WTC11 (cell line): ENCODE data around the gene PPP2R5A. TPM values are rescaled to one million over a fixed set of nuclear protein-coding genes. Genes with fewer than 3 reads are reported as not detected.
A peak's percentile ranks its signal among the peaks of the same experiment; 100 is the strongest.

Source experiments
- ATAC-seq: fragments of 200-7000 bp; cut with Tn5 transposase; 2 replicates; pipeline ENCODE4 v1.10.0; 2021; ENCODE audit warnings: mild to moderate bottlenecking, moderate library complexity
- CTCF ChIA-PET: fragments of 300-600 bp; sonication (Branson Sonifier 250); formaldehyde crosslinking; loops from one replicate; lab custom pipeline; 2021; ENCODE audit warnings: antibody characterized with exemption; lab: Charles Lee
- POLR2A ChIA-PET: fragments of 350-600 bp; sonication (Branson Sonifier 250); formaldehyde crosslinking; loops from one replicate; lab custom pipeline; 2021; ENCODE audit warnings: antibody characterized with exemption; lab: Charles Lee
- DNase-seq: peaks from one replicate; pipeline ENCODE4 v3.0.0; 2021; ENCODE audit warnings: low spot score
- H3K27ac Mint-ChIP-seq: 2 replicates; pipeline ENCODE4 v1.8.0; 2021; ENCODE audit warnings: mixed read lengths
- H3K27me3 Mint-ChIP-seq: 2 replicates; pipeline ENCODE4 v1.8.0; 2021; ENCODE audit warnings: low read depth, mild to moderate bottlenecking, moderate library complexity, mixed read lengths
- H3K36me3 Mint-ChIP-seq: 2 replicates; pipeline ENCODE4 v1.8.0; 2021; ENCODE audit warnings: mixed read lengths
- H3K4me1 Mint-ChIP-seq: 2 replicates; pipeline ENCODE4 v1.8.0; 2022; ENCODE audit warnings: mixed read lengths
- H3K4me3 Mint-ChIP-seq: 2 replicates; pipeline ENCODE4 v1.8.0; 2021; ENCODE audit warnings: mild to moderate bottlenecking, moderate library complexity, mixed read lengths
- H3K9me3 Mint-ChIP-seq: 2 replicates; pipeline ENCODE4 v1.8.0; 2021; ENCODE audit warnings: mixed read lengths
- CREM ChIP-seq: sonication (generic); formaldehyde crosslinking; IDR thresholded peaks from 2 replicates; pipeline ENCODE4 v1.8.1; 2022; ENCODE audit warnings: mild to moderate bottlenecking, missing genetic modification reagents, moderate library complexity
- ELF4 ChIP-seq: sonication (generic); formaldehyde crosslinking; IDR thresholded peaks from 2 replicates; pipeline ENCODE4 v1.8.1; 2022; ENCODE audit warnings: low read depth, mild to moderate bottlenecking, moderate library complexity, missing genetic modification reagents
- ETV6 ChIP-seq: sonication (generic); formaldehyde crosslinking; IDR thresholded peaks from 2 replicates; pipeline ENCODE4 v1.8.1; 2022; ENCODE audit warnings: mild to moderate bottlenecking, missing genetic modification reagents
- GABPB1 ChIP-seq: sonication (generic); formaldehyde crosslinking; IDR thresholded peaks from 2 replicates; pipeline ENCODE4 v1.8.1; 2023; ENCODE audit warnings: mild to moderate bottlenecking, missing genetic modification reagents
- JAZF1 ChIP-seq: fragments of 250-450 bp; sonication (Bioruptor Pico); IDR thresholded peaks from 2 replicates; pipeline ENCODE4 v1.9.0; 2021; ENCODE audit warnings: moderate library complexity, mild to moderate bottlenecking, inconsistent platforms
- NFE2L1 ChIP-seq: sonication (generic); formaldehyde crosslinking; IDR thresholded peaks from 2 replicates; pipeline ENCODE4 v1.8.1; 2023; ENCODE audit warnings: missing genetic modification reagents
- OVOL2 ChIP-seq: fragments of 250-450 bp; sonication (Bioruptor Pico); IDR thresholded peaks from 2 replicates; pipeline ENCODE4 v1.9.0; 2021; ENCODE audit warnings: mild to moderate bottlenecking, borderline replicate concordance
- RORB ChIP-seq: fragments of 250-450 bp; sonication (Bioruptor Pico); IDR thresholded peaks from 2 replicates; pipeline ENCODE4 v1.9.0; 2021; ENCODE audit warnings: mild to moderate bottlenecking
- ZNF138 ChIP-seq: sonication (generic); formaldehyde crosslinking; conservative IDR thresholded peaks from 2 replicates; pipeline ENCODE4 v1.8.1; 2022; ENCODE audit warnings: mild to moderate bottlenecking, moderate library complexity, missing genetic modification reagents
- ZNF317 ChIP-seq: sonication (generic); formaldehyde crosslinking; IDR thresholded peaks from 2 replicates; pipeline ENCODE4 v1.8.1; 2023; ENCODE audit warnings: low read depth, mild to moderate bottlenecking, moderate library complexity, missing genetic modification reagents, borderline replicate concordance
- ZNF423 ChIP-seq: fragments of 250-450 bp; sonication (Bioruptor Pico); IDR thresholded peaks from 2 replicates; pipeline ENCODE4 v2.1.2; 2022; ENCODE audit warnings: mild to moderate bottlenecking, moderate library complexity
- ZNF671 ChIP-seq: fragments of 250-450 bp; sonication (Bioruptor Pico); IDR thresholded peaks from 2 replicates; pipeline ENCODE4 v1.8.0; 2021; ENCODE audit warnings: mild to moderate bottlenecking
- total RNA-seq: library from RNA; stranded (reverse); gene quantifications from 3 replicates; pipeline ENCODE4 v1.2.3, GENCODE V29; 2021
- TF ChIP-seq, protein P1 (sequence below): sonication (generic); formaldehyde crosslinking; IDR thresholded peaks from 2 replicates; pipeline ENCODE4 v1.8.0; 2022; ENCODE audit warnings: mild to moderate bottlenecking, missing genetic modification reagents
- TF ChIP-seq, protein P2 (sequence below): sonication (generic); formaldehyde crosslinking; IDR thresholded peaks from 2 replicates; pipeline ENCODE4 v1.8.0; 2023; ENCODE audit warnings: missing genetic modification reagents, mild to moderate bottlenecking, borderline replicate concordance
- TF ChIP-seq, protein P3 (sequence below): sonication (generic); formaldehyde crosslinking; IDR thresholded peaks from 2 replicates; pipeline ENCODE4 v1.8.0; 2023; ENCODE audit warnings: mild to moderate bottlenecking, missing genetic modification reagents
- TF ChIP-seq, protein P4 (sequence below): sonication (generic); formaldehyde crosslinking; IDR thresholded peaks from 2 replicates; pipeline ENCODE4 v1.8.1; 2023; ENCODE audit warnings: mild to moderate bottlenecking, missing genetic modification reagents, borderline replicate concordance
- TF ChIP-seq, protein P5 (sequence below): fragments of 250-450 bp; sonication (Bioruptor Pico); IDR thresholded peaks from 2 replicates; pipeline ENCODE4 v1.9.0; 2021; ENCODE audit warnings: mild to moderate bottlenecking
- TF ChIP-seq, protein P6 (sequence below): sonication (generic); formaldehyde crosslinking; IDR thresholded peaks from 2 replicates; pipeline ENCODE4 v1.8.1; 2022; ENCODE audit warnings: mild to moderate bottlenecking, missing genetic modification reagents, moderate library complexity, borderline replicate concordance

The PPP2R5A gene
- total RNA-seq, 1 experiment from 2014 or later = 35.9 TPM

DNA sequence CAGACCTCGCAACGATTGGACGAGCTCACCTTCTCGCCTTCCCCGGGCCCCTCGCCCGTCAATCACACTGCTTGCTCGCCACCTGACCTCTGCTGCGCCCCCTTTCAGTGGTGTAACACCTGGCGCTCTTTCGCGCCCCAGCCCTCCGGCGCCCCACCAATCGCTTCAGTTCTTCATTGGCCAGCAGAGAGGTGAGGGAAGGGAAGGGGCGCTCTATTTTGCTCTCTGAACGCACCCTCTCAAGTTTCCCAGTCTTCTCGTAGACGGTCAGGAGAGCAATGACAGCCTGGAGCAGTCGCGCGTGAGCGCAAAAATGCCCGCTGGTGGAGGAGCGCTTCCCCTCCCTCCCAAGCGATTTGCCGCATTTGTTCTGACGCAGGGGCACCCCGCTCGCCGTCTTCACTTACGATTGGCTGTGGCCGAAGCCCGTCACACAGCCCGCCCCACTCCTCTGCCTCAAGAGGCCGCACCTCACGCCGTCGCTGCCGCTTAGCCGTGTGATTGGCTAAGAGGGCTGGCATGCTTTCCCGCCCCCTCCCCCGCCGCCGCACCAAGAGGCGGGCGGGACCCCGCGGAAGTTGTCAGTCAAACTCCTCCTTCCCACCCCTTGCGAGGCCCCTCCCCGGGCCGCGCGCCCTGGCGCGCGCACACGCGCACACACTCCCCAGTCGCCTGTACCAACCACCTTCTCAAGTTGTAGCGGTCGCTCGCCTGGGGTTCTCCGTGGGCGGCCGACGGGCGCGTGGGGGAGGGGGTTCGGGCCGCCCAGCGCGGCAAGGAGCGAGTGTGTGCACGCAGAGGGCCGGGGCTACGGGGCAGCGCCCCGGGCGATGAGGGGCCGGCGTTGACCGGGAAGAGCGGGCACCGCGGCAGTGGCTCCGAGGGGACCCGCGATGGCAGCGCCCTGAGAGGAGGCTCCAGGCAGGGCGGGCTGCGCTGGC lies at the start of gene PPP2R5A (continued):
- peak; percentile 72 for TF ChIP-seq CREM (CRISPR knock-in tag)
- 0 out of 2 replicates have a peak, but pooled peaks have one; percentile 41 for TF ChIP-seq ELF4 (CRISPR knock-in tag)
- TF ChIP-seq, protein P1, sequence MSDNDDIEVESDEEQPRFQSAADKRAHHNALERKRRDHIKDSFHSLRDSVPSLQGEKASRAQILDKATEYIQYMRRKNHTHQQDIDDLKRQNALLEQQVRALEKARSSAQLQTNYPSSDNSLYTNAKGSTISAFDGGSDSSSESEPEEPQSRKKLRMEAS (CRISPR knock-in tag) = no peak; the same call in none of the 2 replicates
- TF ChIP-seq, protein P2, sequence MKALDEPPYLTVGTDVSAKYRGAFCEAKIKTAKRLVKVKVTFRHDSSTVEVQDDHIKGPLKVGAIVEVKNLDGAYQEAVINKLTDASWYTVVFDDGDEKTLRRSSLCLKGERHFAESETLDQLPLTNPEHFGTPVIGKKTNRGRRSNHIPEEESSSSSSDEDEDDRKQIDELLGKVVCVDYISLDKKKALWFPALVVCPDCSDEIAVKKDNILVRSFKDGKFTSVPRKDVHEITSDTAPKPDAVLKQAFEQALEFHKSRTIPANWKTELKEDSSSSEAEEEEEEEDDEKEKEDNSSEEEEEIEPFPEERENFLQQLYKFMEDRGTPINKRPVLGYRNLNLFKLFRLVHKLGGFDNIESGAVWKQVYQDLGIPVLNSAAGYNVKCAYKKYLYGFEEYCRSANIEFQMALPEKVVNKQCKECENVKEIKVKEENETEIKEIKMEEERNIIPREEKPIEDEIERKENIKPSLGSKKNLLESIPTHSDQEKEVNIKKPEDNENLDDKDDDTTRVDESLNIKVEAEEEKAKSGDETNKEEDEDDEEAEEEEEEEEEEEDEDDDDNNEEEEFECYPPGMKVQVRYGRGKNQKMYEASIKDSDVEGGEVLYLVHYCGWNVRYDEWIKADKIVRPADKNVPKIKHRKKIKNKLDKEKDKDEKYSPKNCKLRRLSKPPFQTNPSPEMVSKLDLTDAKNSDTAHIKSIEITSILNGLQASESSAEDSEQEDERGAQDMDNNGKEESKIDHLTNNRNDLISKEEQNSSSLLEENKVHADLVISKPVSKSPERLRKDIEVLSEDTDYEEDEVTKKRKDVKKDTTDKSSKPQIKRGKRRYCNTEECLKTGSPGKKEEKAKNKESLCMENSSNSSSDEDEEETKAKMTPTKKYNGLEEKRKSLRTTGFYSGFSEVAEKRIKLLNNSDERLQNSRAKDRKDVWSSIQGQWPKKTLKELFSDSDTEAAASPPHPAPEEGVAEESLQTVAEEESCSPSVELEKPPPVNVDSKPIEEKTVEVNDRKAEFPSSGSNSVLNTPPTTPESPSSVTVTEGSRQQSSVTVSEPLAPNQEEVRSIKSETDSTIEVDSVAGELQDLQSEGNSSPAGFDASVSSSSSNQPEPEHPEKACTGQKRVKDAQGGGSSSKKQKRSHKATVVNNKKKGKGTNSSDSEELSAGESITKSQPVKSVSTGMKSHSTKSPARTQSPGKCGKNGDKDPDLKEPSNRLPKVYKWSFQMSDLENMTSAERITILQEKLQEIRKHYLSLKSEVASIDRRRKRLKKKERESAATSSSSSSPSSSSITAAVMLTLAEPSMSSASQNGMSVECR (CRISPR knock-in tag) = peak; percentile 6; the same call in 1 of the 2 replicates
- TF ChIP-seq ZNF423 (CRISPR knock-in tag) = peak; percentile 57
- TF ChIP-seq, protein P3, sequence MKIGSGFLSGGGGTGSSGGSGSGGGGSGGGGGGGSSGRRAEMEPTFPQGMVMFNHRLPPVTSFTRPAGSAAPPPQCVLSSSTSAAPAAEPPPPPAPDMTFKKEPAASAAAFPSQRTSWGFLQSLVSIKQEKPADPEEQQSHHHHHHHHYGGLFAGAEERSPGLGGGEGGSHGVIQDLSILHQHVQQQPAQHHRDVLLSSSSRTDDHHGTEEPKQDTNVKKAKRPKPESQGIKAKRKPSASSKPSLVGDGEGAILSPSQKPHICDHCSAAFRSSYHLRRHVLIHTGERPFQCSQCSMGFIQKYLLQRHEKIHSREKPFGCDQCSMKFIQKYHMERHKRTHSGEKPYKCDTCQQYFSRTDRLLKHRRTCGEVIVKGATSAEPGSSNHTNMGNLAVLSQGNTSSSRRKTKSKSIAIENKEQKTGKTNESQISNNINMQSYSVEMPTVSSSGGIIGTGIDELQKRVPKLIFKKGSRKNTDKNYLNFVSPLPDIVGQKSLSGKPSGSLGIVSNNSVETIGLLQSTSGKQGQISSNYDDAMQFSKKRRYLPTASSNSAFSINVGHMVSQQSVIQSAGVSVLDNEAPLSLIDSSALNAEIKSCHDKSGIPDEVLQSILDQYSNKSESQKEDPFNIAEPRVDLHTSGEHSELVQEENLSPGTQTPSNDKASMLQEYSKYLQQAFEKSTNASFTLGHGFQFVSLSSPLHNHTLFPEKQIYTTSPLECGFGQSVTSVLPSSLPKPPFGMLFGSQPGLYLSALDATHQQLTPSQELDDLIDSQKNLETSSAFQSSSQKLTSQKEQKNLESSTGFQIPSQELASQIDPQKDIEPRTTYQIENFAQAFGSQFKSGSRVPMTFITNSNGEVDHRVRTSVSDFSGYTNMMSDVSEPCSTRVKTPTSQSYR (CRISPR knock-in tag) = peak; percentile 82
- TF ChIP-seq ETV6 (CRISPR knock-in tag) = peak; percentile 73
- peak; percentile 64 for TF ChIP-seq GABPB1 (CRISPR knock-in tag)
- no peak for TF ChIP-seq OVOL2 (CRISPR knock-in tag)

DNA sequence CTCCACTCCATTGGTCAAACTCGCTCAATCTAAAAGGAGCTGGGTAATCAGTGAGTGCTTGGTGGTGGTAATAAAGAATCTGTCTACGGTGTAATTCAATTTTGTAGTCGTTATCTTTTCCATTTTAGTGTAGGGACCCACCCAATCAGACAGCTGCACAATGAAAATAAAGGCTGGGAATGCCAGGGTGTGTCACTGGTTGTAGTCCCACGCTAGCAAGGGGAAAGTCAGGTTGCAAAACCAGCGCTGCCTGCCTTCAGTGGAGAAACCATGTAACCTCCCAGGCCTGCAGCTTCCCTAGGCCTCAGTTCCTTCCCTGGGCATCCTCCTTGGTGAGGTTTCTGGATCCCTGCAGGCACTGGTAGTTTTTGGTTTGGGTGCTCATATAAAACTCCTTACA lies 49.4 kb upstream of the PPP2R5A start:
- no peak overlapping the region for H3K4me3 Mint-ChIP-seq
- no peak for ATAC-seq
- H3K27me3 Mint-ChIP-seq = no peaks in the 10 kb centered on the region; the same call in 1 of the 2 replicates
- no peaks in the 10 kb centered on the region for H3K36me3 Mint-ChIP-seq
- no peak overlapping the region for H3K27ac Mint-ChIP-seq
- H3K9me3 Mint-ChIP-seq = 0 out of 2 replicates have a peak, but pooled peaks cover 10% of the 10 kb centered on the region
- ChIA-PET POLR2A (no interaction called here), CTCF (interaction anchor here (1.1 kb wide), 1 partner anchor 220 kb away, joined by 3 read pairs; no protein-coding TSS in a partner anchor)
- no peak for DNase-seq
- no peaks in the 10 kb centered on the region for H3K4me1 Mint-ChIP-seq
- TF ChIP-seq JAZF1 (CRISPR knock-in tag) = no peak
- TF ChIP-seq, protein P4, sequence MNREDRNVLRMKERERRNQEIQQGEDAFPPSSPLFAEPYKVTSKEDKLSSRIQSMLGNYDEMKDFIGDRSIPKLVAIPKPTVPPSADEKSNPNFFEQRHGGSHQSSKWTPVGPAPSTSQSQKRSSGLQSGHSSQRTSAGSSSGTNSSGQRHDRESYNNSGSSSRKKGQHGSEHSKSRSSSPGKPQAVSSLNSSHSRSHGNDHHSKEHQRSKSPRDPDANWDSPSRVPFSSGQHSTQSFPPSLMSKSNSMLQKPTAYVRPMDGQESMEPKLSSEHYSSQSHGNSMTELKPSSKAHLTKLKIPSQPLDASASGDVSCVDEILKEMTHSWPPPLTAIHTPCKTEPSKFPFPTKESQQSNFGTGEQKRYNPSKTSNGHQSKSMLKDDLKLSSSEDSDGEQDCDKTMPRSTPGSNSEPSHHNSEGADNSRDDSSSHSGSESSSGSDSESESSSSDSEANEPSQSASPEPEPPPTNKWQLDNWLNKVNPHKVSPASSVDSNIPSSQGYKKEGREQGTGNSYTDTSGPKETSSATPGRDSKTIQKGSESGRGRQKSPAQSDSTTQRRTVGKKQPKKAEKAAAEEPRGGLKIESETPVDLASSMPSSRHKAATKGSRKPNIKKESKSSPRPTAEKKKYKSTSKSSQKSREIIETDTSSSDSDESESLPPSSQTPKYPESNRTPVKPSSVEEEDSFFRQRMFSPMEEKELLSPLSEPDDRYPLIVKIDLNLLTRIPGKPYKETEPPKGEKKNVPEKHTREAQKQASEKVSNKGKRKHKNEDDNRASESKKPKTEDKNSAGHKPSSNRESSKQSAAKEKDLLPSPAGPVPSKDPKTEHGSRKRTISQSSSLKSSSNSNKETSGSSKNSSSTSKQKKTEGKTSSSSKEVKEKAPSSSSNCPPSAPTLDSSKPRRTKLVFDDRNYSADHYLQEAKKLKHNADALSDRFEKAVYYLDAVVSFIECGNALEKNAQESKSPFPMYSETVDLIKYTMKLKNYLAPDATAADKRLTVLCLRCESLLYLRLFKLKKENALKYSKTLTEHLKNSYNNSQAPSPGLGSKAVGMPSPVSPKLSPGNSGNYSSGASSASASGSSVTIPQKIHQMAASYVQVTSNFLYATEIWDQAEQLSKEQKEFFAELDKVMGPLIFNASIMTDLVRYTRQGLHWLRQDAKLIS (CRISPR knock-in tag) = no peak
- no peak for TF ChIP-seq RORB
- TF ChIP-seq ZNF671 (CRISPR knock-in tag) = no peak
- no peak for TF ChIP-seq ZNF138
- TF ChIP-seq, protein P5, sequence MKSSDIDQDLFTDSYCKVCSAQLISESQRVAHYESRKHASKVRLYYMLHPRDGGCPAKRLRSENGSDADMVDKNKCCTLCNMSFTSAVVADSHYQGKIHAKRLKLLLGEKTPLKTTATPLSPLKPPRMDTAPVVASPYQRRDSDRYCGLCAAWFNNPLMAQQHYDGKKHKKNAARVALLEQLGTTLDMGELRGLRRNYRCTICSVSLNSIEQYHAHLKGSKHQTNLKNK (CRISPR knock-in tag) = no peak
- TF ChIP-seq, protein P6, sequence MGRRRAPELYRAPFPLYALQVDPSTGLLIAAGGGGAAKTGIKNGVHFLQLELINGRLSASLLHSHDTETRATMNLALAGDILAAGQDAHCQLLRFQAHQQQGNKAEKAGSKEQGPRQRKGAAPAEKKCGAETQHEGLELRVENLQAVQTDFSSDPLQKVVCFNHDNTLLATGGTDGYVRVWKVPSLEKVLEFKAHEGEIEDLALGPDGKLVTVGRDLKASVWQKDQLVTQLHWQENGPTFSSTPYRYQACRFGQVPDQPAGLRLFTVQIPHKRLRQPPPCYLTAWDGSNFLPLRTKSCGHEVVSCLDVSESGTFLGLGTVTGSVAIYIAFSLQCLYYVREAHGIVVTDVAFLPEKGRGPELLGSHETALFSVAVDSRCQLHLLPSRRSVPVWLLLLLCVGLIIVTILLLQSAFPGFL (CRISPR knock-in tag) = no peak
- TF ChIP-seq NFE2L1 = no peak
- TF ChIP-seq ZNF317 (CRISPR knock-in tag) = no peak
